GDM1 (cell line): Measurements from ENCODE around the gene ATOX1.
A peak's percentile ranks its signal among the peaks of the same experiment; 100 is the strongest.
"Not testable (repeated sequence)": the region's sequence is repeated elsewhere in the genome, so short reads cannot be mapped to it uniquely, and the experiment has no call there.

ENCODE experiments used
- DNase-seq: peaks from one replicate; lab custom pipeline; 2025; lab: John Stamatoyannopoulos, UW

Gene ATOX1

GRCh38 chr5:151733358-151734063 is 24.9 kb downstream of the ATOX1 start:
- DNase-seq: no peak

- DNase-seq: no peak
Observed at GRCh38 chr5:151730381-151730780, 28.1 kb downstream of the ATOX1 start.

- not testable (repeated sequence) for DNase-seq
Observed at GRCh38 chr5:151729597-151729996, 28.8 kb downstream of the ATOX1 start.

GRCh38 chr5:151724360-151724759 is 34.1 kb downstream of the ATOX1 start:
- no peak for DNase-seq

- no peak for DNase-seq
Observed at GRCh38 chr5:151722546-151722945, 35.9 kb downstream of the ATOX1 start.

- DNase-seq: no peak
Observed at GRCh38 chr5:151721812-151722391, 36.5 kb downstream of the ATOX1 start.

- DNase-seq: no peak
Observed at GRCh38 chr5:151721087-151721646, 37.3 kb downstream of the ATOX1 start.

- no peak for DNase-seq
Observed at GRCh38 chr5:151720215-151720614, 38.2 kb downstream of the ATOX1 start.

- peak; percentile 30 for DNase-seq
Observed at GRCh38 chr5:151719228-151720000, 39.0 kb downstream of the ATOX1 start.

GRCh38 chr5:151718646-151719045 is 39.8 kb downstream of the ATOX1 start:
- no peak for DNase-seq

GRCh38 chr5:151718153-151718552 is 40.3 kb downstream of the ATOX1 start:
- DNase-seq: no peak

- DNase-seq: no peak
Observed at GRCh38 chr5:151717416-151717815, 41.0 kb downstream of the ATOX1 start.

- DNase-seq: no peak
Observed at GRCh38 chr5:151709109-151709735, 49.2 kb downstream of the ATOX1 start.

GRCh38 chr5:151708126-151708525 is 50.3 kb downstream of the ATOX1 start:
- no peak for DNase-seq

- DNase-seq: no peak
Observed at GRCh38 chr5:151707567-151707966, 50.9 kb downstream of the ATOX1 start.

- no peak for DNase-seq
Observed at GRCh38 chr5:151706906-151707305, 51.5 kb downstream of the ATOX1 start.

- DNase-seq: no peak
Observed at GRCh38 chr5:151703780-151704179, 54.7 kb downstream of the ATOX1 start.

GRCh38 chr5:151703227-151703626 is 55.2 kb downstream of the ATOX1 start:
- no peak for DNase-seq

GRCh38 chr5:151700820-151701219 is 57.6 kb downstream of the ATOX1 start:
- no peak for DNase-seq

GRCh38 chr5:151700296-151700695 is 58.1 kb downstream of the ATOX1 start:
- DNase-seq: no peak

- DNase-seq: no peak
Observed at GRCh38 chr5:151699071-151699901, 59.1 kb downstream of the ATOX1 start.
